HG02981 (cell line): ENCODE measurements around the gene NAT14.

Experiments
- ATAC-seq: cut with Tn5 transposase; IDR thresholded peaks from one replicate; pipeline ENCODE4 v1.9.1; 2021; ENCODE audit warnings: mild to moderate bottlenecking, moderate library complexity; ENCODE audit not compliant: unreplicated experiment

NAT14 gene

GRCh38 chr19:55467236-55468053, 17.5 kb upstream of the NAT14 start:
- ATAC-seq = peak; percentile 69

GRCh38 chr19:55468054-55468393, 17.0 kb upstream of the NAT14 start:
- ATAC-seq = no peak

- ATAC-seq = no peak
Observed at GRCh38 chr19:55471266-55471665, 13.7 kb upstream of the NAT14 start.

GRCh38 chr19:55472463-55472862, 12.5 kb upstream of the NAT14 start:
- ATAC-seq = no peak

- ATAC-seq = no peak
Observed at GRCh38 chr19:55473225-55474012, 11.6 kb upstream of the NAT14 start.

GRCh38 chr19:55474269-55475265, 10.4 kb upstream of the NAT14 start:
- no peak for ATAC-seq

- peak; percentile 88 for ATAC-seq
Observed at GRCh38 chr19:55476100-55476775, 8.8 kb upstream of the NAT14 start, which contains the start of gene ZNF628. Gene ZNF628, plus strand, starts transcription at chr19:55476617. Its CDS starts 3,294 bp downstream, at chr19:55479911.

- ATAC-seq = no peak
Observed at GRCh38 chr19:55477905-55478304, 7.1 kb upstream of the NAT14 start.

- ATAC-seq = no peak
Observed at GRCh38 chr19:55478364-55478763, 6.6 kb upstream of the NAT14 start.

- no peak for ATAC-seq
Observed at GRCh38 chr19:55479045-55479444, 5.9 kb upstream of the NAT14 start.

GRCh38 chr19:55479451-55480230, 5.3 kb upstream of the NAT14 start:
- no peak for ATAC-seq

- no peak for ATAC-seq
Observed at GRCh38 chr19:55481148-55481793, 3.7 kb upstream of the NAT14 start.

GRCh38 chr19:55481794-55482155, 3.2 kb upstream of the NAT14 start:
- no peak for ATAC-seq

GRCh38 chr19:55482156-55482961, 2.6 kb upstream of the NAT14 start:
- ATAC-seq = no peak

- ATAC-seq = no peak
Observed at GRCh38 chr19:55482967-55483705, 1.9 kb upstream of the NAT14 start.

GRCh38 chr19:55483706-55484592, 1.0 kb upstream of the NAT14 start:
- no peak for ATAC-seq
